Measurements from ENCODE around the gene GNG3.

Gene GNG3

GRCh38 chr11:62757846-62758788 is 50.6 kb downstream of the GNG3 start:
- DNase-seq (ENCODE audit: low read depth in 2 of 2) = no peak
